OCI-LY7 (cell line): ENCODE results near the gene TULP4. TPM values are rescaled to one million over a fixed set of nuclear protein-coding genes. Genes with fewer than 3 reads are reported as not detected.
"Not testable (repeated sequence)": the region's sequence is repeated elsewhere in the genome, so short reads cannot be mapped to it uniquely, and the experiment has no call there.

ENCODE experiments used
- BruUV-seq: library from RNA; stranded (reverse); fragments of 400-500 nt; replicated peaks from 2 replicates; lab custom pipeline; 2021; lab: Mats Ljungman, UMichigan
- CTCF ChIA-PET: fragments of 300-600 bp; sonication (Branson Sonifier 250); formaldehyde crosslinking; loops from one replicate; lab custom pipeline; 2022; ENCODE audit warnings: antibody characterized with exemption; ENCODE audit not compliant: unreplicated experiment; lab: Charles Lee
- POLR2A ChIA-PET: fragments of 300-600 bp; sonication (Branson Sonifier 250); formaldehyde crosslinking; loops from one replicate; lab custom pipeline; 2022; ENCODE audit warnings: antibody characterized with exemption; lab: Charles Lee
- DNase-seq: peaks from one replicate; pipeline ENCODE4 v3.0.0-alpha.2; 2015; ENCODE audit warnings: low spot score
- H2AFZ ChIP-seq: fragments of 200-600 bp; sonication (generic), shearing (Covaris generic); 2 replicates; pipeline ENCODE4 v1.6.1; 2014; ENCODE audit warnings: mild to moderate bottlenecking, antibody characterized with exemption, low read length, moderate library complexity
- H3K27ac ChIP-seq: fragments of 200-600 bp; sonication (generic); 2 replicates; pipeline ENCODE4 v1.5.1; 2014; ENCODE audit warnings: mixed run types, low read depth, mild to moderate bottlenecking, moderate library complexity, low read length, inconsistent platforms; ENCODE audit not compliant: poor library complexity, severe bottlenecking
- H3K36me3 ChIP-seq: fragments of 200-600 bp; sonication (generic); 2 replicates; pipeline ENCODE4 v1.6.1; 2014; ENCODE audit warnings: mild to moderate bottlenecking, antibody characterized with exemption, low read length, moderate library complexity, mixed read lengths; ENCODE audit not compliant: insufficient read depth
- H3K4me1 ChIP-seq: fragments of 200-600 bp; sonication (generic); 2 replicates; pipeline ENCODE4 v1.5.1; 2014; ENCODE audit warnings: mild to moderate bottlenecking, low read length; ENCODE audit not compliant: insufficient read depth, poor library complexity, severe bottlenecking
- H3K4me2 ChIP-seq: fragments of 200-600 bp; sonication (generic); 2 replicates; pipeline ENCODE4 v1.6.1; 2014; ENCODE audit warnings: mild to moderate bottlenecking, low read length
- H3K4me3 ChIP-seq: fragments of 200-600 bp; sonication (generic); 2 replicates; pipeline ENCODE4 v1.5.1; 2014; ENCODE audit warnings: mild to moderate bottlenecking, low read depth, low read length; ENCODE audit not compliant: poor library complexity, severe bottlenecking
- H3K79me2 ChIP-seq: fragments of 200-600 bp; sonication (generic); 2 replicates; pipeline ENCODE4 v1.6.1; 2016; ENCODE audit warnings: low read depth, mild to moderate bottlenecking, low read length, moderate library complexity, mixed read lengths; ENCODE audit not compliant: insufficient read depth
- H3K9me2 ChIP-seq: fragments of 200-600 bp; sonication (generic); 2 replicates; pipeline ENCODE4 v1.6.1; 2016; ENCODE audit warnings: mild to moderate bottlenecking, low read length, mixed read lengths; ENCODE audit not compliant: insufficient read depth
- H3K9me3 ChIP-seq: fragments of 200-600 bp; sonication (generic); 2 replicates; pipeline ENCODE4 v1.6.1; 2014; ENCODE audit warnings: mild to moderate bottlenecking, mixed run types, low read length, mixed read lengths
- H4K20me1 ChIP-seq: fragments of 200-600 bp; sonication (generic); 2 replicates; pipeline ENCODE4 v1.6.1; 2014; ENCODE audit warnings: mild to moderate bottlenecking, antibody characterized with exemption, low read length, moderate library complexity, mixed read lengths; ENCODE audit not compliant: insufficient read depth
- CTCF ChIP-seq: fragments of 200-600 bp; sonication (generic); conservative IDR thresholded peaks from 2 replicates; pipeline ENCODE4 v1.5.1; 2014; ENCODE audit warnings: mild to moderate bottlenecking, antibody characterized with exemption, low read length, moderate library complexity, mixed read lengths
- EZH2phosphoT487 ChIP-seq: fragments of 200-600 bp; sonication (generic); IDR thresholded peaks from 2 replicates; pipeline ENCODE4 v1.6.1; 2018; ENCODE audit warnings: low read depth, borderline replicate concordance, mild to moderate bottlenecking, mixed run types, antibody characterized with exemption, low read length, moderate library complexity, mixed read lengths
- intact Hi-C: fragments of 100-400 bp; cut with micrococcal nuclease; formaldehyde crosslinking; loops from one replicate; pipeline ENCODE4 v1.10.0; 2022; ENCODE audit not compliant: unreplicated experiment
- total RNA-seq, 2 experiments: library from RNA; depleted of rRNA in 1 of 2; stranded (reverse); fragments of >200 nt in 1 of 2; shearing (Covaris generic) in 1 of 2; gene quantifications; 2 replicates each; pipeline ENCODE4 v1.2.3, GENCODE V29; 2014 to 2022

TULP4 gene
- total RNA-seq, 2 experiments from 2014 or later: 62.1 to 64.8 TPM

- no peak for TF ChIP-seq CTCF
- TF ChIP-seq EZH2phosphoT487: no peak
- H3K9me2 ChIP-seq: no peaks in the 10 kb centered on the region
- H4K20me1 ChIP-seq: no peaks in the 10 kb centered on the region
- H3K9me3 ChIP-seq: no peaks in the 10 kb centered on the region
- no peaks in the 10 kb centered on the region for H3K36me3 ChIP-seq
- no peaks in the 10 kb centered on the region for H3K79me2 ChIP-seq
- CTCF ChIA-PET: interaction anchor here (0.6 to 1.2 kb wide), 2 partner anchors 305 to 311 kb away, joined by 3 to 5 read pairs; no protein-coding TSS in a partner anchor
- peak overlapping the region; percentile 71; the same call in 1 of the 2 replicates for H3K4me2 ChIP-seq
- no peak overlapping the region for H3K4me3 ChIP-seq
- H3K27ac ChIP-seq: no peak overlapping the region
- H2AFZ ChIP-seq: no peak overlapping the region
- POLR2A ChIA-PET: interaction anchor here (0.6 kb wide), 2 partner anchors 204 to 229 kb away, joined by 3 to 5 read pairs; no protein-coding TSS in a partner anchor
- no TSS peak for BruUV-seq
- intact Hi-C loops: no loop called here
- no peak for DNase-seq
- H3K4me1 ChIP-seq: peaks cover 10% of the 10 kb centered on the region
Observed at GRCh38 chr6:158519300-158519699, 207.0 kb downstream of the TULP4 start.

- CTCF ChIA-PET: no interaction called here
- H2AFZ ChIP-seq: no peak overlapping the region
- H3K27ac ChIP-seq: no peak overlapping the region
- H3K4me1 ChIP-seq: peaks cover 10% of the 10 kb centered on the region
- H3K9me2 ChIP-seq: no peaks in the 10 kb centered on the region
- no peaks in the 10 kb centered on the region for H3K9me3 ChIP-seq
- no peaks in the 10 kb centered on the region for H3K36me3 ChIP-seq
- no TSS peak for BruUV-seq
- intact Hi-C loops: no loop called here
- H3K4me2 ChIP-seq: no peak overlapping the region
- H3K4me3 ChIP-seq: no peak overlapping the region
- H3K79me2 ChIP-seq: no peaks in the 10 kb centered on the region
- POLR2A ChIA-PET: interaction anchor here (0.6 kb wide), 1 partner anchor 203 kb away, joined by 3 read pairs; no protein-coding TSS in a partner anchor
- DNase-seq: no peak
- H4K20me1 ChIP-seq: no peaks in the 10 kb centered on the region
- TF ChIP-seq CTCF: no peak
- TF ChIP-seq EZH2phosphoT487: no peak
Observed at GRCh38 chr6:158519761-158520160, 207.5 kb downstream of the TULP4 start.

- POLR2A ChIA-PET, H3K4me3 ChIP-seq, H3K9me3 ChIP-seq, H2AFZ ChIP-seq, H3K27ac ChIP-seq, H4K20me1 ChIP-seq, intact Hi-C loops, DNase-seq, H3K4me2 ChIP-seq, H3K36me3 ChIP-seq, BruUV-seq, H3K9me2 ChIP-seq, CTCF ChIA-PET, H3K79me2 ChIP-seq: not testable (repeated sequence)
- H3K4me1 ChIP-seq: peaks cover 10% of the 10 kb centered on the region
Observed at GRCh38 chr6:158520975-158521374, 208.7 kb downstream of the TULP4 start.
